Keratinocyte (primary cell): ENCODE results near the gene MLLT3. TPM values are rescaled to one million over a fixed set of nuclear protein-coding genes. Genes with fewer than 3 reads are reported as not detected.

Source experiments
- DNase-seq: peaks from one replicate; pipeline ENCODE4 v3.0.0-alpha.2; 2011; ENCODE audit warnings: low read depth, missing footprints, low spot score
- FAIRE-seq: peaks from 2 replicates; lab custom pipeline; 2011; peaks lifted over from hg19 to GRCh38; lab: Jason Lieb, UNC
- H2AFZ ChIP-seq: 2 replicates; pipeline ENCODE4 v1.6.0; 2012; ENCODE audit warnings: low read length, control low read depth, inconsistent platforms; ENCODE audit not compliant: control insufficient read depth
- H3K27ac ChIP-seq: 2 replicates; pipeline ENCODE4 v1.5.1; 2011; ENCODE audit warnings: low read length; ENCODE audit not compliant: control insufficient read depth, insufficient read depth
- H3K27me3 ChIP-seq: 3 replicates; pipeline ENCODE4 v1.6.0; 2011; ENCODE audit warnings: low read length; ENCODE audit not compliant: control insufficient read depth, insufficient read depth; ENCODE audit errors: extremely low read depth
- H3K36me3 ChIP-seq, 2 experiments: 2 replicates in 1 of 2; 3 replicates in 1 of 2; pipeline ENCODE4 v1.5.1; 2011; ENCODE audit warnings: low read length in 2 of 2, mild to moderate bottlenecking in 1 of 2; ENCODE audit not compliant: control insufficient read depth in 2 of 2, insufficient read depth in 2 of 2; ENCODE audit errors: extremely low read depth in 1 of 2
- H3K4me1 ChIP-seq: 3 replicates; pipeline ENCODE4 v1.5.1; 2011; ENCODE audit warnings: low read length; ENCODE audit not compliant: control insufficient read depth, insufficient read depth; ENCODE audit errors: extremely low read depth
- H3K4me2 ChIP-seq: 3 replicates; pipeline ENCODE4 v1.6.0; 2011; ENCODE audit warnings: low read depth, low read length; ENCODE audit not compliant: control insufficient read depth, insufficient read depth; ENCODE audit errors: extremely low read depth
- H3K4me3 ChIP-seq, 3 experiments: fragments of 200-600 bp in 1 of 3; sonication (generic) in 1 of 3; 2 replicates in 2 of 3; 3 replicates in 1 of 3; pipeline ENCODE4 v1.5.1; 2011 to 2016; ENCODE audit warnings: low read length in 3 of 3, mild to moderate bottlenecking in 3 of 3, control low read depth in 2 of 3, inconsistent platforms in 1 of 3, low read depth in 1 of 3, mixed read lengths in 1 of 3, mixed run types in 1 of 3, moderate library complexity in 1 of 3; ENCODE audit not compliant: control insufficient read depth in 2 of 3, insufficient read depth in 2 of 3; ENCODE audit errors: extremely low read depth in 1 of 3
- H3K79me2 ChIP-seq: 2 replicates; pipeline ENCODE4 v1.6.0; 2012; ENCODE audit warnings: low read length; ENCODE audit not compliant: control insufficient read depth, insufficient read depth
- H3K9ac ChIP-seq: 3 replicates; pipeline ENCODE4 v1.6.0; 2011; ENCODE audit warnings: low read length; ENCODE audit not compliant: control insufficient read depth, insufficient read depth; ENCODE audit errors: extremely low read depth
- H3K9me1 ChIP-seq: 3 replicates; pipeline ENCODE4 v1.6.0; 2011; ENCODE audit warnings: low read length; ENCODE audit not compliant: control insufficient read depth, insufficient read depth; ENCODE audit errors: extremely low read depth
- H3K9me3 ChIP-seq: 2 replicates; pipeline ENCODE4 v1.5.1; 2012; ENCODE audit warnings: low read depth, low read length; ENCODE audit not compliant: control insufficient read depth
- H4K20me1 ChIP-seq: 3 replicates; pipeline ENCODE4 v1.6.0; 2011; ENCODE audit warnings: low read length; ENCODE audit not compliant: control insufficient read depth, insufficient read depth; ENCODE audit errors: extremely low read depth
- CTCF ChIP-seq, 3 experiments: IDR thresholded peaks in 1 of 3; conservative IDR thresholded peaks in 1 of 3; optimal IDR thresholded peaks in 1 of 3; 2 replicates in 2 of 3; 3 replicates in 1 of 3; pipeline versions ENCODE3 to v1.5.1; 2011; ENCODE audit warnings: low read length in 3 of 3, mild to moderate bottlenecking in 3 of 3, moderate library complexity in 2 of 3, control low read depth in 1 of 3, inconsistent platforms in 1 of 3; ENCODE audit not compliant: insufficient read depth in 2 of 3; ENCODE audit errors: extremely low read depth in 1 of 3
- EZH2 ChIP-seq: IDR thresholded peaks from one replicate; pipeline ENCODE4 v1.6.1; 2012; ENCODE audit warnings: inconsistent platforms, mild to moderate bottlenecking, low read length, moderate library complexity
- dilution Hi-C: fragments of 300-500 bp; cut with MboI; formaldehyde crosslinking; loops from one replicate; pipeline ENCODE4 v1.7.0; 2020; ENCODE audit warnings: low sequenced_read_pairs; ENCODE audit not compliant: extremely low pct_ligation_motif_present
- polyA plus RNA-seq, 5 experiments: library from polyadenylated mRNA; depleted of rRNA in 3 of 5; stranded (reverse) in 3 of 5; stranded (forward) in 1 of 5; unstranded in 1 of 5; fragments of >200 nt; gene quantifications; 1 replicate in 1 of 5; 2 replicates in 3 of 5; 3 replicates in 1 of 5; pipeline versions ENCODE4 v1.2.1 to v1.2.3, GENCODE V29; 2011 to 2012; ENCODE audit warnings: missing spikeins in 2 of 5, low read depth in 1 of 5, low replicate concordance in 1 of 5

The MLLT3 gene
- polyA plus RNA-seq, 1 donor (not counting 4 experiments of a cell fraction or from before 2014, with no cell fraction given): 17.0 TPM

GRCh38 chr9:20551236-20551635, 71.1 kb downstream of the MLLT3 start:
- Histone ChIP-seq H4K20me1 (no peaks in the 10 kb centered on the region), H3K4me3 (peak overlapping the region in 1 of 3 experiments; percentile 22), H3K4me1 (peaks cover 35% of the 10 kb centered on the region), H3K36me3 (no peaks in the 10 kb centered on the region), H3K9me1 (no peaks in the 10 kb centered on the region), H2AFZ (peak overlapping the region; percentile 41), H3K9ac (peak overlapping the region; percentile 45), H3K4me2 (peak overlapping the region; percentile 68), H3K9me3 (no peaks in the 10 kb centered on the region), H3K79me2 (peaks cover 3% of the 10 kb centered on the region), H3K27me3 (no peaks in the 10 kb centered on the region), H3K27ac (peak overlapping the region; percentile 67)
- dilution Hi-C loops: loop anchor here (10.0 kb wide), 1 partner anchor 54 kb away; no protein-coding TSS in a partner anchor
- DNase-seq (no peak), FAIRE-seq (peak; percentile 74)
- TF ChIP-seq EZH2 (no peak), CTCF (optimal IDR thresholded peaks at IDR 0.05 in 1 of 3, IDR thresholded peaks at IDR 0.05 in 1 of 3, conservative IDR thresholded peaks at IDR 0.05 in 1 of 3; ENCODE audit: extremely low read depth in 1 of 3, insufficient read depth in 2 of 3, low read length in 3 of 3) (no peak)

- Histone ChIP-seq H3K4me1 (peaks cover 35% of the 10 kb centered on the region), H3K9ac (no peak overlapping the region), H3K4me3 (no peak overlapping the region), H3K27me3 (no peaks in the 10 kb centered on the region), H3K79me2 (peaks cover 3% of the 10 kb centered on the region), H2AFZ (no peak overlapping the region), H3K27ac (peak overlapping the region; percentile 67), H4K20me1 (no peaks in the 10 kb centered on the region), H3K36me3 (no peaks in the 10 kb centered on the region), H3K9me3 (no peaks in the 10 kb centered on the region), H3K9me1 (no peaks in the 10 kb centered on the region), H3K4me2 (peak overlapping the region; percentile 68)
- no peak for DNase-seq
- dilution Hi-C loops: loop anchor here (10.0 kb wide), 1 partner anchor 54 kb away; no protein-coding TSS in a partner anchor
- TF ChIP-seq CTCF (optimal IDR thresholded peaks at IDR 0.05 in 1 of 3, IDR thresholded peaks at IDR 0.05 in 1 of 3, conservative IDR thresholded peaks at IDR 0.05 in 1 of 3; ENCODE audit: extremely low read depth in 1 of 3, insufficient read depth in 2 of 3, low read length in 3 of 3) (no peak), EZH2 (no peak)
- FAIRE-seq: no peak
These were observed 72.0 kb downstream of the MLLT3 start for GRCh38 chr9:20550326-20550725.
